Gastrocnemius medialis (tissue), 4 donors: ENCODE measurements around the gene TRIO. TPM values are rescaled to one million over a fixed set of nuclear protein-coding genes. Genes with fewer than 3 reads are reported as not detected.

Source experiments
- ATAC-seq, 2 donors: fragments of 150-250 bp; one replicate each; pipeline ENCODE4 v1.9.1; 2016
- DNase-seq, 2 donors: peaks; one replicate each; pipeline ENCODE4 v3.0.0-alpha.2; 2019
- H3K27ac ChIP-seq, 4 donors: fragments of 200-600 bp; sonication (generic); 1 replicate in 1 of 4; 2 replicates in 3 of 4; pipeline ENCODE4 v1.5.1; 2016 to 2018; ENCODE audit warnings: mild to moderate bottlenecking in 2 of 4, moderate library complexity in 1 of 4
- H3K27me3 ChIP-seq, 3 donors: fragments of 200-600 bp; sonication (generic) in 2 of 3; 1 replicate in 1 of 3; 2 replicates in 2 of 3; pipeline versions ENCODE4 v1.5.1 to v1.6.0; 2016 to 2019; ENCODE audit warnings: mild to moderate bottlenecking in 1 of 3, moderate library complexity in 1 of 3
- H3K36me3 ChIP-seq, 2 donors: fragments of 200-600 bp; sonication (generic) in 1 of 2; one replicate each; pipeline ENCODE4 v1.5.1; 2017 to 2018
- H3K4me1 ChIP-seq, 2 donors: fragments of 200-600 bp; sonication (generic) in 1 of 2; one replicate each; pipeline ENCODE4 v1.5.1; 2016 to 2017; ENCODE audit warnings: mild to moderate bottlenecking in 2 of 2
- H3K4me3 ChIP-seq, 4 donors: fragments of 200-600 bp; sonication (generic) in 3 of 4; 1 replicate in 1 of 4; 2 replicates in 3 of 4; pipeline ENCODE4 v1.5.1; 2016 to 2019; ENCODE audit warnings: mild to moderate bottlenecking in 2 of 4
- H3K9me3 ChIP-seq, 3 donors: fragments of 200-600 bp; sonication (generic) in 2 of 3; 1 replicate in 1 of 3; 2 replicates in 2 of 3; pipeline ENCODE4 v1.5.1; 2016 to 2019
- POLR2A ChIP-seq, 2 donors: fragments of 450-650 bp; IDR thresholded peaks; one replicate each; pipeline ENCODE4 v1.6.1; 2017; ENCODE audit warnings: antibody characterized with exemption in 2 of 2, mild to moderate bottlenecking in 2 of 2, moderate library complexity in 2 of 2
- in situ Hi-C, 4 donors: fragments of 200-750 bp; cut with MboI; loops; one replicate each; pipeline versions ENCODE4 v1.15.0 to v1.8.0; 2017; ENCODE audit warnings: low sequenced_read_pairs in 4 of 4
- intact Hi-C: fragments of 100-400 bp; cut with DNase I; formaldehyde crosslinking; loops from one replicate; pipeline ENCODE4 v1.15.1; 2023; ENCODE audit warnings: low total_unique reads
- total RNA-seq, 4 donors: library from RNA; depleted of rRNA; stranded (reverse); fragments of >200 nt; gene quantifications; one replicate each; pipeline versions ENCODE4 v1.1.0 to v1.2.3, GENCODE V29; 2016
- TF ChIP-seq, protein P1 (sequence below), 5 experiments: fragments of 450-650 bp in 3 of 5; fragments of 200-600 bp in 2 of 5; sonication (generic) in 2 of 5; IDR thresholded peaks in 4 of 5; conservative IDR thresholded peaks in 1 of 5; 1 replicate in 4 of 5; 2 replicates in 1 of 5; pipeline ENCODE4 v1.5.1; 2016 to 2019; ENCODE audit warnings: antibody characterized with exemption in 5 of 5, mild to moderate bottlenecking in 3 of 5, moderate library complexity in 3 of 5

Gene TRIO
- total RNA-seq, 4 donors from 2014 or later = 31.5 to 57.5 (median 50.4) TPM

DNA sequence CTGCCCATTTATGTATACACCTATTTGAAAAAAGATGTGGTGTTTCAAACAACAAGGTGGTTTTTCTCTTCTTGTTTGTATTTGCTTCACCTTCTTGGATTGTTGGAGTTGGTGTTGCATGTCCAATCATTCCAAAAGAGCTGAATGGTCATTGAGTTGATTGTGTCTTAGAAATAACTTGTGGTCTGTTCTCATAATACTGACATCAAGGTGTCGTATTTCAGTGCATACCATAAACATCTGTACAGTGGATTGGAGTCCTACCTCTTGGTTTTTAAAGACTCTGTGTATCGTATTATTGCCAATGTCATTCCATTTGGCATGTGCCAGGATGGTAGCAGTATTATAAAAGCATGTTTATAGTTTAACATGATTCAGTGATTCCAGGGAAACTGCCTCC, 73.2 kb downstream of the TRIO start:
- Histone ChIP-seq H3K4me3 (no peak overlapping the region), H3K27me3 (no peaks in the 10 kb centered on the region), H3K36me3 (no peaks in the 10 kb centered on the region), H3K4me1 (peaks cover 59 to 63% of the 10 kb centered on the region in 2 donors), H3K9me3 (no peaks in the 10 kb centered on the region), H3K27ac (no peak overlapping the region)
- in situ Hi-C loops = no loop called here
- DNase-seq (no peak), ATAC-seq (no peak)
- TF ChIP-seq, protein P1, sequence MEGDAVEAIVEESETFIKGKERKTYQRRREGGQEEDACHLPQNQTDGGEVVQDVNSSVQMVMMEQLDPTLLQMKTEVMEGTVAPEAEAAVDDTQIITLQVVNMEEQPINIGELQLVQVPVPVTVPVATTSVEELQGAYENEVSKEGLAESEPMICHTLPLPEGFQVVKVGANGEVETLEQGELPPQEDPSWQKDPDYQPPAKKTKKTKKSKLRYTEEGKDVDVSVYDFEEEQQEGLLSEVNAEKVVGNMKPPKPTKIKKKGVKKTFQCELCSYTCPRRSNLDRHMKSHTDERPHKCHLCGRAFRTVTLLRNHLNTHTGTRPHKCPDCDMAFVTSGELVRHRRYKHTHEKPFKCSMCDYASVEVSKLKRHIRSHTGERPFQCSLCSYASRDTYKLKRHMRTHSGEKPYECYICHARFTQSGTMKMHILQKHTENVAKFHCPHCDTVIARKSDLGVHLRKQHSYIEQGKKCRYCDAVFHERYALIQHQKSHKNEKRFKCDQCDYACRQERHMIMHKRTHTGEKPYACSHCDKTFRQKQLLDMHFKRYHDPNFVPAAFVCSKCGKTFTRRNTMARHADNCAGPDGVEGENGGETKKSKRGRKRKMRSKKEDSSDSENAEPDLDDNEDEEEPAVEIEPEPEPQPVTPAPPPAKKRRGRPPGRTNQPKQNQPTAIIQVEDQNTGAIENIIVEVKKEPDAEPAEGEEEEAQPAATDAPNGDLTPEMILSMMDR (IDR thresholded peaks at IDR 0.05 in 4 of 5, conservative IDR thresholded peaks at IDR 0.05 in 1 of 5) = no peak
- no peak for TF ChIP-seq POLR2A (IDR thresholded peaks at IDR 0.05)
- intact Hi-C loops = no loop called here

DNA sequence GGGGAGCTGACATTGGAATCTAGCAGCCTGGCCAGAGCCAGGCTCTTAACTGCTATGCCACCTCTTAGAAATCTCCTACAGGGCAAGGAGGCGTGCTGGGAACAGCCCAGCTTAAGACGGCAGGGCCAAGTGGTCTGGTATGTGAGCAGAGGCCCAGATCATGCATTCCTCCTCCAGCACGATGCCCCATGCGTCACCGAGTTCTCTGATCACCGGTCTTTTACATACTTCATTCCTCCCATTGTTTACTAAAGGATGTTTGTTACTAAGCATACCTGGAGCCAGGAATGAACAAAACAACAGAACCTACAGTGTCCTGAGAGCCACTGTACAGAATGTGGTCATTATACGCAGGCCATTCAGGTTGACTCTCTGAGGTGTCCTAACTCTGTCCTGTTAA, 73.8 kb downstream of the TRIO start:
- DNase-seq = no peak
- H3K36me3 ChIP-seq = no peaks in the 10 kb centered on the region
- peaks cover 59 to 62% of the 10 kb centered on the region in 2 donors for H3K4me1 ChIP-seq
- ATAC-seq = no peak
- no peaks in the 10 kb centered on the region for H3K9me3 ChIP-seq
- H3K4me3 ChIP-seq = no peak overlapping the region
- H3K27ac ChIP-seq = no peak overlapping the region
- no peaks in the 10 kb centered on the region for H3K27me3 ChIP-seq
- in situ Hi-C loops = no loop called here
- intact Hi-C loops = no loop called here
- TF ChIP-seq, protein P1 (IDR thresholded peaks at IDR 0.05 in 4 of 5, conservative IDR thresholded peaks at IDR 0.05 in 1 of 5) = no peak
- TF ChIP-seq POLR2A (IDR thresholded peaks at IDR 0.05) = no peak

- Histone ChIP-seq H3K9me3 (no peaks in the 10 kb centered on the region), H3K27me3 (no peaks in the 10 kb centered on the region), H3K4me1 (peaks cover 52 to 55% of the 10 kb centered on the region in 2 donors), H3K27ac (no peak overlapping the region), H3K4me3 (no peak overlapping the region), H3K36me3 (no peaks in the 10 kb centered on the region)
- ATAC-seq (no peak), DNase-seq (no peak)
- intact Hi-C loops (no loop called here), in situ Hi-C loops (no loop called here)
- TF ChIP-seq POLR2A (IDR thresholded peaks at IDR 0.05) = no peak
- TF ChIP-seq, protein P1 (IDR thresholded peaks at IDR 0.05 in 4 of 5, conservative IDR thresholded peaks at IDR 0.05 in 1 of 5) = no peak
Observed at GRCh38 chr5:14217587-14217986, 74.4 kb downstream of the TRIO start.

DNA sequence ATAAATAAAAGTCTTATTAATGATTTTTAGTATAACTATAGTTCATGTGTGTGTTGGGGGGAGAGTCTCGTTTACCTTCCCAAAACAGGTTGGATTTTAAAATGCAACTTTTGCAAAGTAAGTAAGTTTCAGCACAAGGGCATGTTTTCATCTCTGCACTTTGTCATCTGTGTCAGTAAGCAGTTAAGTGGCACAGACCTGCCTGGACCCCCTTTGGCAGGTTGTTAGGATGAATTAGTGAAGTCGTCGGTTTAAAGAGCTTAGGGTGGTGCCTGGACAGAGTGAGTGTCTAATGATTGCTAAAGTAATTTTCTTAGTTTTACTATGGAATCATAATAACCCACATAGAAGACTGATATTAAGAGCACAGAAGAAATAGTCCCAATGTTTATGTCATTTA, 74.9 kb downstream of the TRIO start:
- Histone ChIP-seq H3K4me3 (no peak overlapping the region), H3K4me1 (peaks cover 52 to 54% of the 10 kb centered on the region in 2 donors), H3K9me3 (no peaks in the 10 kb centered on the region), H3K27me3 (no peaks in the 10 kb centered on the region), H3K36me3 (no peaks in the 10 kb centered on the region), H3K27ac (no peak overlapping the region)
- intact Hi-C loops = no loop called here
- DNase-seq (no peak), ATAC-seq (no peak)
- in situ Hi-C loops = no loop called here
- TF ChIP-seq POLR2A (IDR thresholded peaks at IDR 0.05) = no peak
- TF ChIP-seq, protein P1 (IDR thresholded peaks at IDR 0.05 in 4 of 5, conservative IDR thresholded peaks at IDR 0.05 in 1 of 5) = no peak

DNA sequence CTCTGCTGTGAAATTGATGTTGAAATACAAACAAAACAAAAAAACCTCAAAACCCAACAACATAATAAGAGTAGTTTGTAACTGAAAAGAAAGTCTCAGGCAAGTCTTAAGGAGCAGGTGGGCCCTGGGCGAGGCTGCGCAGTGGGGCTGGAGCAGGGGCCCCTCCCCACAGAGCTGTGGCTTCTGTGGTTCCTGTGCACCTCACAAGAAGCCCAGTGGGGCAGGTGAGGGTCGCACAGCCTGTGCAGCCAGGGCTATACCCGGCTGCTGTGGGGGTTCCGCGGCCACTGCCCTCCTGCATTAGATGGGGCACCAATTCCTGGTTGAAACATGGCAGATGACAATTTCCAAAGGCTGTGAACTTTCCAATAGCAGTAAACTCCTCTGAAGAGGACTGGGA, 75.3 kb downstream of the TRIO start:
- no peak for DNase-seq
- Histone ChIP-seq H3K4me1 (peaks cover 54 to 57% of the 10 kb centered on the region in 2 donors), H3K36me3 (no peaks in the 10 kb centered on the region), H3K9me3 (no peaks in the 10 kb centered on the region), H3K4me3 (no peak overlapping the region), H3K27ac (peak overlapping the region in 3 of 4 donors; percentile 2 to 47 (median 37)), H3K27me3 (no peaks in the 10 kb centered on the region)
- TF ChIP-seq, protein P1 (IDR thresholded peaks at IDR 0.05 in 4 of 5, conservative IDR thresholded peaks at IDR 0.05 in 1 of 5) = no peak
- no peak for TF ChIP-seq POLR2A (IDR thresholded peaks at IDR 0.05)
- in situ Hi-C loops = no loop called here
- no peak for ATAC-seq
- intact Hi-C loops = no loop called here
